ENCODE data around the gene PTPRM.

GRCh38 chr18:7616661-7617060 is 49.5 kb downstream of the PTPRM start:
- TF ChIP-seq CTCF (IDR thresholded peaks at IDR 0.05): no peak
- no peak for TF ChIP-seq POLR2A (IDR thresholded peaks at IDR 0.05)
